Kidney (tissue), 14 donors: Measurements from ENCODE around the gene CADPS2. TPM values are rescaled to one million over a fixed set of nuclear protein-coding genes. Genes with fewer than 3 reads are reported as not detected.

Experiments used
- DNase-seq, 5 donors: peaks; one replicate each; pipeline ENCODE4 v3.0.0-alpha.2; 2013 to 2020
- FAIRE-seq: peaks from 2 replicates; lab custom pipeline; 2012; peaks lifted over from hg19 to GRCh38; lab: Jason Lieb, UNC
- H3K27ac ChIP-seq, 2 donors: one replicate each; pipeline ENCODE4 v1.7.0; 2013; ENCODE audit warnings: low read depth in 2 of 2, low read length in 2 of 2, inconsistent platforms in 1 of 2
- H3K27me3 ChIP-seq: one replicate; pipeline ENCODE4 v1.7.1; 2013; ENCODE audit warnings: low read length, inconsistent platforms; ENCODE audit not compliant: control insufficient read depth, insufficient read depth
- H3K36me3 ChIP-seq, 3 donors: one replicate each; pipeline versions ENCODE4 v1.7.0 to v1.7.1; 2013; ENCODE audit warnings: low read length in 3 of 3, control low read depth in 1 of 3, inconsistent platforms in 1 of 3; ENCODE audit not compliant: insufficient read depth in 3 of 3, control insufficient read depth in 2 of 3
- H3K4me1 ChIP-seq, 3 donors: one replicate each; pipeline versions ENCODE4 v1.7.0 to v1.7.1; 2013; ENCODE audit warnings: low read length in 3 of 3, inconsistent platforms in 1 of 3, low read depth in 1 of 3; ENCODE audit not compliant: control insufficient read depth in 2 of 3, insufficient read depth in 2 of 3
- H3K4me3 ChIP-seq, 3 donors: one replicate each; pipeline versions ENCODE4 v1.7.0 to v1.8.1; 2013; ENCODE audit warnings: low read length in 3 of 3, control low read depth in 1 of 3, inconsistent platforms in 1 of 3
- H3K9ac ChIP-seq, 3 donors: one replicate each; pipeline versions ENCODE4 v1.7.0 to v1.7.1; 2013; ENCODE audit warnings: low read length in 3 of 3, control low read depth in 1 of 3, inconsistent platforms in 1 of 3
- H3K9me3 ChIP-seq, 3 donors: one replicate each; pipeline versions ENCODE4 v1.7.0 to v1.7.1; 2013; ENCODE audit warnings: low read length in 3 of 3, control low read depth in 1 of 3, inconsistent platforms in 1 of 3; ENCODE audit not compliant: control insufficient read depth in 2 of 3, insufficient read depth in 1 of 3
- intact Hi-C: fragments of 100-400 bp; cut with DNase I; formaldehyde crosslinking; loops from one replicate; pipeline ENCODE4 v1.11.1; 2022
- polyA plus RNA-seq: library from polyadenylated mRNA; stranded (reverse); fragments of 350-450 nt; fragmentation: Illumina TruSeq; extraction: RNeasy Lipid Tissue Mini Kit (QIAGEN cat#74804); gene quantifications from one replicate; pipeline ENCODE4 v1.2.3, GENCODE V29; 2014; ENCODE audit warnings: low read depth, low replicate concordance; ENCODE audit not compliant: insufficient read depth
- total RNA-seq: library from RNA; stranded (reverse); fragmentation: NEBNext Ultra II Directional; extraction: Animal tissue kit (Norgen Biotek cat#: 25700); gene quantifications from one replicate; pipeline ENCODE4 v1.2.1, GENCODE V29; 2021
- TF ChIP-seq, protein P1 (sequence below): IDR thresholded peaks from 3 replicates; pipeline ENCODE4 v1.5.1; 2012; ENCODE audit warnings: mild to moderate bottlenecking, moderate library complexity, borderline replicate concordance; ENCODE audit not compliant: insufficient read depth; ENCODE audit errors: extremely low read depth
- donor health status: control.
- donor health status: control.
- donor health status: control.
- donor health status: control.
- donor health status: control.
- donor health status: DM: yes; HTN: yes; CAD: no.
- donor health status: Normal renal cell carcinoma (clear cell type).

Gene CADPS2
- total and polyA plus RNA-seq, 2 donors from 2014 or later: 33.0 to 39.9 TPM

- H3K4me3 ChIP-seq: peak overlapping the region in 1 of 3 donors; percentile 31
- H3K9me3 ChIP-seq: no peaks in the 10 kb centered on the region
- H3K27me3 ChIP-seq: no peaks in the 10 kb centered on the region
- no peak overlapping the region for H3K9ac ChIP-seq
- DNase-seq (no peak), FAIRE-seq (no peak)
- no peaks in the 10 kb centered on the region for H3K36me3 ChIP-seq
- intact Hi-C loops: no loop called here
- peak overlapping the region in 1 of 2 donors; percentile 7 for H3K27ac ChIP-seq
- H3K4me1 ChIP-seq: peaks cover 0 to 8% (median 0%) of the 10 kb centered on the region in 3 donors
- TF ChIP-seq, protein P1, sequence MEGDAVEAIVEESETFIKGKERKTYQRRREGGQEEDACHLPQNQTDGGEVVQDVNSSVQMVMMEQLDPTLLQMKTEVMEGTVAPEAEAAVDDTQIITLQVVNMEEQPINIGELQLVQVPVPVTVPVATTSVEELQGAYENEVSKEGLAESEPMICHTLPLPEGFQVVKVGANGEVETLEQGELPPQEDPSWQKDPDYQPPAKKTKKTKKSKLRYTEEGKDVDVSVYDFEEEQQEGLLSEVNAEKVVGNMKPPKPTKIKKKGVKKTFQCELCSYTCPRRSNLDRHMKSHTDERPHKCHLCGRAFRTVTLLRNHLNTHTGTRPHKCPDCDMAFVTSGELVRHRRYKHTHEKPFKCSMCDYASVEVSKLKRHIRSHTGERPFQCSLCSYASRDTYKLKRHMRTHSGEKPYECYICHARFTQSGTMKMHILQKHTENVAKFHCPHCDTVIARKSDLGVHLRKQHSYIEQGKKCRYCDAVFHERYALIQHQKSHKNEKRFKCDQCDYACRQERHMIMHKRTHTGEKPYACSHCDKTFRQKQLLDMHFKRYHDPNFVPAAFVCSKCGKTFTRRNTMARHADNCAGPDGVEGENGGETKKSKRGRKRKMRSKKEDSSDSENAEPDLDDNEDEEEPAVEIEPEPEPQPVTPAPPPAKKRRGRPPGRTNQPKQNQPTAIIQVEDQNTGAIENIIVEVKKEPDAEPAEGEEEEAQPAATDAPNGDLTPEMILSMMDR: no peak
These were observed 36.8 kb downstream of the CADPS2 start for GRCh38 chr7:122849322-122849956.

DNA sequence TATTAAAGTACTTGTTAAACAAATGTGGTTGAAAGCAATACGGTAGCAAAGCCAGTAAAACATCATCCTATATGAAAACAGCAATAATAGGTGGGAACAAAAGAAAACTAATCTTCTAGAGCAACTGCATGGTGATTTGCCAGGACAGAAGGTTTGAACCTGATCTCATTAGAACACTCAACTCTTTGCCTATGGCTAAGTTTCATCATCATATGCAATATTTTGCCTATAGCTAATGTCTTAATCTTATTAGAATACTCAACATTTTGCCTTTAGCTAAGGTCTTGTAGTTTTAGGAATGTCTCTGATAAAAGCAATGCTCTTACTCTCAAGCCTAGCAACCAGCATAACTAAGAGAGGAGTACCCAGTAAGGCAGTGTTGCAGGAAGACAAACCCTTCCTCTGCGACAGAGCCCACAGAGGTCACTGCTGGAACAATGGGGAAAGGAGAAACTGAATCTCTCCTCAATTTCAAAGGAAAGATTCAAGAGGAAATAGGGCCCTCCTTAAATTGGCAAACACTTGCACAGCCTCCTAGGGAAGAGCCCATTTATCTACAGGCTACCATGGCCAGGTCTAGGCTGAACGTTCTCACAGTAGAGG lies 38.3 kb downstream of the CADPS2 start:
- DNase-seq (no peak), FAIRE-seq (no peak)
- Histone ChIP-seq H3K4me1 (peaks cover 0 to 8% (median 0%) of the 10 kb centered on the region in 3 donors), H3K4me3 (peak overlapping the region in 1 of 3 donors; percentile 31), H3K27ac (peak overlapping the region in 1 of 2 donors; percentile 36), H3K27me3 (no peaks in the 10 kb centered on the region), H3K9me3 (no peaks in the 10 kb centered on the region), H3K36me3 (no peaks in the 10 kb centered on the region), H3K9ac (peak overlapping the region in 1 of 3 donors; percentile 28)
- intact Hi-C loops: no loop called here
- TF ChIP-seq, protein P1: no peak

DNA sequence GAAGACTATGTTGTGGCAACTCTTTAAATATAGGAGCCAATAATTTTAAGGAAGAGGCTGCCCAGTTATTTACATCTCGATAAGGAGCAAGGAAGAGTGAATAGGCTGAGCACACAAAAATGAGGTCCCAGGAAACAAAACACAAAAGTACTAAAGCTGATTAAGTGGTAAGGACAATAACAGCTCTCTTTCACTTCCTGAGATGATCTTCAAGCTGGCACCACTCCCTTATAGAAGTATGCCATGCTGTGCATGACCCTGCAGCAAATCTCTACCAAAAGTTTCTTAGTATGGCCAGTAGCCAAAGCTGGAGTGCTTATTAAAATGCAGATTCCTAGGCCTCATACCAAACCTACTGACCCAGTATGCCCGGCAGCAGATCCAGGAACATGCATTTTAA lies 39.7 kb downstream of the CADPS2 start:
- intact Hi-C loops: no loop called here
- Histone ChIP-seq H3K36me3 (no peaks in the 10 kb centered on the region), H3K27ac (no peak overlapping the region), H3K9me3 (no peaks in the 10 kb centered on the region), H3K9ac (no peak overlapping the region), H3K27me3 (no peaks in the 10 kb centered on the region), H3K4me3 (no peak overlapping the region), H3K4me1 (peaks cover 0 to 8% (median 0%) of the 10 kb centered on the region in 3 donors)
- FAIRE-seq (no peak), DNase-seq (no peak)
- TF ChIP-seq, protein P1: no peak
